Panc1 (cell line): ENCODE results near the gene HEMGN. TPM values are rescaled to one million over a fixed set of nuclear protein-coding genes. Genes with fewer than 3 reads are reported as not detected.
A peak's percentile ranks its signal among the peaks of the same experiment; 100 is the strongest.

Source experiments
- ATAC-seq: fragments of 200-7000 bp; cut with Tn5 transposase; 2 replicates; pipeline ENCODE4 v1.9.1; 2020; ENCODE audit warnings: mild to moderate bottlenecking, moderate library complexity
- BruUV-seq: library from RNA; stranded (reverse); fragments of 400-500 nt; replicated peaks from 2 replicates; lab custom pipeline; 2021; lab: Mats Ljungman, UMichigan
- CTCF ChIA-PET: fragments of 300-600 bp; sonication (Branson Sonifier 250); formaldehyde crosslinking; loops from one replicate; lab custom pipeline; 2022; ENCODE audit warnings: antibody characterized with exemption; lab: Charles Lee
- POLR2A ChIA-PET: fragments of 300-600 bp; sonication (Branson Sonifier 250); formaldehyde crosslinking; loops from one replicate; lab custom pipeline; 2022; ENCODE audit warnings: antibody characterized with exemption; lab: Charles Lee
- DNase-seq: peaks from one replicate; pipeline ENCODE4 v3.0.0-alpha.2; 2010; ENCODE audit warnings: low read depth, low spot score
- H3K27ac ChIP-seq: 2 replicates; pipeline ENCODE4 v1.5.1; 2011; ENCODE audit warnings: mild to moderate bottlenecking, low read length, inconsistent platforms
- H3K27me3 ChIP-seq: fragments of 200-500 bp; sonication (Bioruptor generic); 2 replicates; pipeline ENCODE4 v1.6.0; 2014; ENCODE audit warnings: low read length, inconsistent platforms; ENCODE audit not compliant: control insufficient read depth, insufficient read depth
- H3K36me3 ChIP-seq: fragments of 200-500 bp; sonication (Bioruptor generic); 2 replicates; pipeline ENCODE4 v1.5.1; 2014; ENCODE audit warnings: inconsistent platforms, mild to moderate bottlenecking, low read length, moderate library complexity; ENCODE audit not compliant: control insufficient read depth, insufficient read depth
- H3K4me1 ChIP-seq: 2 replicates; pipeline ENCODE4 v1.5.1; 2011; ENCODE audit warnings: inconsistent platforms, mild to moderate bottlenecking, low read length, moderate library complexity; ENCODE audit not compliant: control insufficient read depth, insufficient read depth
- H3K4me3 ChIP-seq, 2 experiments: 2 replicates each; pipeline ENCODE4 v1.5.1; 2011 to 2012; ENCODE audit warnings: low read depth in 2 of 2, low read length in 2 of 2, mild to moderate bottlenecking in 2 of 2, inconsistent platforms in 1 of 2, moderate library complexity in 1 of 2
- H3K9me3 ChIP-seq: fragments of 200-500 bp; sonication (Bioruptor generic); 2 replicates; pipeline ENCODE4 v1.5.1; 2014; ENCODE audit warnings: low read depth, mild to moderate bottlenecking, inconsistent platforms, low read length, moderate library complexity; ENCODE audit not compliant: control insufficient read depth, insufficient read depth
- TCF7L2 ChIP-seq: IDR thresholded peaks from 2 replicates; pipeline ENCODE4 v1.6.1; 2011; ENCODE audit warnings: mild to moderate bottlenecking, low read depth, low read length, inconsistent platforms
- in situ Hi-C: cut with HindIII; loops from 2 replicates; pipeline ENCODE4 v1.10.0; 2016; ENCODE audit warnings: low sequenced_read_pairs, low pct_unique_long_range_greater_than_20kb
- intact Hi-C: fragments of 100-400 bp; cut with micrococcal nuclease; formaldehyde crosslinking; loops from one replicate; pipeline ENCODE4 v1.10.0; 2022; ENCODE audit not compliant: unreplicated experiment
- total RNA-seq: library from RNA; stranded (reverse); gene quantifications from one replicate; pipeline ENCODE4 v1.2.1, GENCODE V29; 2021; ENCODE audit not compliant: unreplicated experiment
- TF ChIP-seq, protein P1 (sequence below), 2 experiments: IDR thresholded peaks; 2 replicates each; pipeline ENCODE4 v1.6.1; 2011 to 2012; ENCODE audit warnings: low read depth in 2 of 2, control low read depth in 1 of 2, low read length in 1 of 2, mild to moderate bottlenecking in 1 of 2, moderate library complexity in 1 of 2; ENCODE audit not compliant: insufficient read depth in 1 of 2
- TF ChIP-seq, protein P2 (sequence below): fragments of 450-650 bp; IDR thresholded peaks from 2 replicates; pipeline ENCODE4 v1.5.1; 2017; ENCODE audit warnings: mild to moderate bottlenecking

Gene HEMGN
- total RNA-seq, 1 experiment from 2014 or later, result not detected

DNA sequence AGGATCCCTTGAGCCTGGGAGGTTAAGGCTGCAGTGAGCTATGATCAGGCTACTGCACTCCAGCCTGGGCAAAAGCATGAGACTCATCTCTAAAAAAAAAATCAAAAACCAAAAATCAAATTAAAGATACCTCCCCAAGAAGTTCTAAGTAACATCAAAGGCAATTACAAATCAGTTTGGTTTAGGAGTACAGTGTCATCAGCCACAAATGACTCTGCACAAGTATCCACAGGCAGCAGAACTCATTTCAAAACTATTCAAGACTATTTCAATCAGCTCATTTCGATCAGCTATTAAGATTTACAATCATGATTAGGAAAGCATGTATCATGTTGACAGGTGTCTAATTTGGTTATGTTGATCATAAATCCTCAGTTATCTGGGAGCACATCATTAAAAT, 34.8 kb downstream of the HEMGN start:
- CTCF ChIA-PET, result no interaction called here
- Histone ChIP-seq H3K4me3 (no peak overlapping the region), H3K27me3 (no peaks in the 10 kb centered on the region), H3K27ac (no peak overlapping the region), H3K9me3 (no peaks in the 10 kb centered on the region), H3K4me1 (no peaks in the 10 kb centered on the region), H3K36me3 (no peaks in the 10 kb centered on the region)
- intact Hi-C loops, result no loop called here
- in situ Hi-C loops, result no loop called here
- POLR2A ChIA-PET, result no interaction called here
- DNase-seq, result no peak
- BruUV-seq, result no TSS peak
- ATAC-seq, result no peak
- TF ChIP-seq, protein P1, sequence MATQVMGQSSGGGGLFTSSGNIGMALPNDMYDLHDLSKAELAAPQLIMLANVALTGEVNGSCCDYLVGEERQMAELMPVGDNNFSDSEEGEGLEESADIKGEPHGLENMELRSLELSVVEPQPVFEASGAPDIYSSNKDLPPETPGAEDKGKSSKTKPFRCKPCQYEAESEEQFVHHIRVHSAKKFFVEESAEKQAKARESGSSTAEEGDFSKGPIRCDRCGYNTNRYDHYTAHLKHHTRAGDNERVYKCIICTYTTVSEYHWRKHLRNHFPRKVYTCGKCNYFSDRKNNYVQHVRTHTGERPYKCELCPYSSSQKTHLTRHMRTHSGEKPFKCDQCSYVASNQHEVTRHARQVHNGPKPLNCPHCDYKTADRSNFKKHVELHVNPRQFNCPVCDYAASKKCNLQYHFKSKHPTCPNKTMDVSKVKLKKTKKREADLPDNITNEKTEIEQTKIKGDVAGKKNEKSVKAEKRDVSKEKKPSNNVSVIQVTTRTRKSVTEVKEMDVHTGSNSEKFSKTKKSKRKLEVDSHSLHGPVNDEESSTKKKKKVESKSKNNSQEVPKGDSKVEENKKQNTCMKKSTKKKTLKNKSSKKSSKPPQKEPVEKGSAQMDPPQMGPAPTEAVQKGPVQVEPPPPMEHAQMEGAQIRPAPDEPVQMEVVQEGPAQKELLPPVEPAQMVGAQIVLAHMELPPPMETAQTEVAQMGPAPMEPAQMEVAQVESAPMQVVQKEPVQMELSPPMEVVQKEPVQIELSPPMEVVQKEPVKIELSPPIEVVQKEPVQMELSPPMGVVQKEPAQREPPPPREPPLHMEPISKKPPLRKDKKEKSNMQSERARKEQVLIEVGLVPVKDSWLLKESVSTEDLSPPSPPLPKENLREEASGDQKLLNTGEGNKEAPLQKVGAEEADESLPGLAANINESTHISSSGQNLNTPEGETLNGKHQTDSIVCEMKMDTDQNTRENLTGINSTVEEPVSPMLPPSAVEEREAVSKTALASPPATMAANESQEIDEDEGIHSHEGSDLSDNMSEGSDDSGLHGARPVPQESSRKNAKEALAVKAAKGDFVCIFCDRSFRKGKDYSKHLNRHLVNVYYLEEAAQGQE (IDR thresholded peaks at IDR 0.05; ENCODE audit: insufficient read depth in 1 of 2, low read depth in 2 of 2, low read length in 1 of 2), result no peak

DNA sequence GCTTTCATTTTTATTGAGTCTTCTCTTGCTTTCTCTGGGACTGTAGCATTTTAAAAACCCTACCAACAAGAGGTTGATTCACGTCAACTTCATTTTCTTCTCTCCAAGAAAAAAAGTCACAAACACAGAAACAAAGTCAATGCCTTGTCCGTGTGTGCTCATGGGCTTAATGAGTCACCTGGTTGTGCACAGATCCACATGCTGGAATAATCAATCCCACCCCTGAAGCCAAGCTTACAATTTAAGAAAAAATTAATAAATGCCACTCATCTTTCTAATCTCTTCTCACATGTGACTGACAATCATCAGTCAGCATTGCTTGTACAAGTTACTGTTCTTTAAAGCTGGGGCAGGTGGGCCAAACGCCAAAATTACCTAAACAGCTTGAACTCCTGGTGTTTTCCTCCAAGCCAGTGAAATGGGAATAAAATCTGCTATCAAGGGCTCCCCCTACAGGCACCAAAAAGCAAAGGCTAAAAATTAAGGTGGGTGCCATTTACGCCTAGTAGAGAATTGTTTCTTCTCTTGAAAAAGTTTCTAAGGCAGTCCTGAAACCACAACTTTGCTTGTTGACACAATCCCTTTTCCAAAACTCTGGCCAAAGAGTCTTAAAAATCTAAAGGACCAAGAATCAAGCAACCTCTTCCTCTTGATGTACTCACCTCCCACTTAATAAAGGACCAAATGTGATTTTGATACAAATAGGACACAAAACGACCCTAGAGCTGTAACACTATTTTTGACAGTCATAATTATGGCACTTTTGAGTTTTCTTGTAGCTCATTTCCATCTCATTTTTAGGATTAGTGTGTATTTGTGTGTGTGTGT, 37.0 kb downstream of the HEMGN start:
- no peaks in the 10 kb centered on the region for H3K36me3 ChIP-seq
- DNase-seq (no peak), ATAC-seq (no peak)
- no peaks in the 10 kb centered on the region for H3K4me1 ChIP-seq
- no peaks in the 10 kb centered on the region for H3K27me3 ChIP-seq
- TF ChIP-seq, protein P2, sequence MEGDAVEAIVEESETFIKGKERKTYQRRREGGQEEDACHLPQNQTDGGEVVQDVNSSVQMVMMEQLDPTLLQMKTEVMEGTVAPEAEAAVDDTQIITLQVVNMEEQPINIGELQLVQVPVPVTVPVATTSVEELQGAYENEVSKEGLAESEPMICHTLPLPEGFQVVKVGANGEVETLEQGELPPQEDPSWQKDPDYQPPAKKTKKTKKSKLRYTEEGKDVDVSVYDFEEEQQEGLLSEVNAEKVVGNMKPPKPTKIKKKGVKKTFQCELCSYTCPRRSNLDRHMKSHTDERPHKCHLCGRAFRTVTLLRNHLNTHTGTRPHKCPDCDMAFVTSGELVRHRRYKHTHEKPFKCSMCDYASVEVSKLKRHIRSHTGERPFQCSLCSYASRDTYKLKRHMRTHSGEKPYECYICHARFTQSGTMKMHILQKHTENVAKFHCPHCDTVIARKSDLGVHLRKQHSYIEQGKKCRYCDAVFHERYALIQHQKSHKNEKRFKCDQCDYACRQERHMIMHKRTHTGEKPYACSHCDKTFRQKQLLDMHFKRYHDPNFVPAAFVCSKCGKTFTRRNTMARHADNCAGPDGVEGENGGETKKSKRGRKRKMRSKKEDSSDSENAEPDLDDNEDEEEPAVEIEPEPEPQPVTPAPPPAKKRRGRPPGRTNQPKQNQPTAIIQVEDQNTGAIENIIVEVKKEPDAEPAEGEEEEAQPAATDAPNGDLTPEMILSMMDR, result peak; percentile 79
- TF ChIP-seq TCF7L2, result no peak
- TF ChIP-seq, protein P1 (IDR thresholded peaks at IDR 0.05; ENCODE audit: insufficient read depth in 1 of 2, low read depth in 2 of 2, low read length in 1 of 2), result no peak
- POLR2A ChIA-PET, result no interaction called here
- no TSS peak for BruUV-seq
- in situ Hi-C loops, result no loop called here
- H3K4me3 ChIP-seq, result no peak overlapping the region
- H3K27ac ChIP-seq, result no peak overlapping the region
- intact Hi-C loops, result loop anchor here (1.0 kb wide), 1 partner anchor 191 kb away; no protein-coding TSS in a partner anchor
- CTCF ChIA-PET, result interaction anchor here (0.7 kb wide), 2 partner anchors 9 to 21 kb away, joined by 3 read pairs; no protein-coding TSS in a partner anchor
- no peaks in the 10 kb centered on the region for H3K9me3 ChIP-seq
